Suprapubic skin (tissue), 4 donors: ENCODE measurements around the gene GRIK3. TPM values are rescaled to one million over a fixed set of nuclear protein-coding genes. Genes with fewer than 3 reads are reported as not detected.

Experiments
- DNase-seq, 2 donors: peaks; one replicate each; pipeline ENCODE4 v3.0.0-alpha.2; 2019; ENCODE audit warnings: low spot score in 2 of 2
- H3K27ac ChIP-seq: fragments of 200-600 bp; sonication (generic); one replicate; pipeline ENCODE4 v1.5.1; 2019
- H3K27me3 ChIP-seq: fragments of 200-600 bp; sonication (generic); one replicate; pipeline ENCODE4 v1.5.1; 2019
- H3K36me3 ChIP-seq: fragments of 200-600 bp; sonication (generic); one replicate; pipeline ENCODE4 v1.5.1; 2019
- H3K4me1 ChIP-seq: fragments of 200-600 bp; sonication (generic); one replicate; pipeline ENCODE4 v1.5.1; 2019
- H3K4me3 ChIP-seq: fragments of 200-600 bp; sonication (generic); one replicate; pipeline ENCODE4 v1.5.1; 2019; ENCODE audit warnings: mild to moderate bottlenecking
- H3K9me3 ChIP-seq: fragments of 200-600 bp; sonication (generic); one replicate; pipeline ENCODE4 v1.5.1; 2019
- EP300 ChIP-seq: sonication (generic); formaldehyde crosslinking; IDR thresholded peaks from one replicate; pipeline ENCODE4 v1.6.1; 2017; ENCODE audit warnings: antibody characterized with exemption
- POLR2A ChIP-seq, 2 donors: fragments of 450-650 bp; IDR thresholded peaks; one replicate each; pipeline ENCODE4 v1.6.1; 2017; ENCODE audit warnings: antibody characterized with exemption in 2 of 2, mild to moderate bottlenecking in 2 of 2, moderate library complexity in 2 of 2
- POLR2AphosphoS5 ChIP-seq, 3 donors: sonication (generic); formaldehyde crosslinking; IDR thresholded peaks; one replicate each; pipeline ENCODE4 v1.6.1; 2017; ENCODE audit warnings: antibody characterized with exemption in 3 of 3
- WGBS: methylation state at CpG from one replicate; pipeline ENCODE4 v1.1.5; 2018; 5-methylcytosine and 5-hydroxymethylcytosine counted together
- total RNA-seq, 4 donors: library from RNA; depleted of rRNA; stranded (reverse); fragments of >200 nt; gene quantifications; one replicate each; pipeline ENCODE4 v1.1.0, GENCODE V29; 2016
- TF ChIP-seq, protein P1 (sequence below), 2 donors: fragments of 200-600 bp in 1 of 2; fragments of 450-650 bp in 1 of 2; sonication (generic) in 1 of 2; IDR thresholded peaks; one replicate each; pipeline ENCODE4 v1.5.1; 2016 to 2019; ENCODE audit warnings: antibody characterized with exemption in 2 of 2, mild to moderate bottlenecking in 1 of 2, moderate library complexity in 1 of 2

Gene GRIK3
- total RNA-seq, 4 donors from 2014 or later = 0.18 to 0.64 (median 0.37) TPM

- Histone ChIP-seq H3K36me3 (no peaks in the 10 kb centered on the region), H3K27me3 (peaks cover 48% of the 10 kb centered on the region), H3K27ac (no peak overlapping the region), H3K4me1 (no peaks in the 10 kb centered on the region), H3K9me3 (no peaks in the 10 kb centered on the region), H3K4me3 (no peak overlapping the region)
- WGBS = 87% methylated on average over 2 of the region's 2 CpGs
- no peak for DNase-seq
- TF ChIP-seq POLR2AphosphoS5 (IDR thresholded peaks at IDR 0.05) (no peak), POLR2A (IDR thresholded peaks at IDR 0.05) (no peak), EP300 (no peak)
- TF ChIP-seq, protein P1, sequence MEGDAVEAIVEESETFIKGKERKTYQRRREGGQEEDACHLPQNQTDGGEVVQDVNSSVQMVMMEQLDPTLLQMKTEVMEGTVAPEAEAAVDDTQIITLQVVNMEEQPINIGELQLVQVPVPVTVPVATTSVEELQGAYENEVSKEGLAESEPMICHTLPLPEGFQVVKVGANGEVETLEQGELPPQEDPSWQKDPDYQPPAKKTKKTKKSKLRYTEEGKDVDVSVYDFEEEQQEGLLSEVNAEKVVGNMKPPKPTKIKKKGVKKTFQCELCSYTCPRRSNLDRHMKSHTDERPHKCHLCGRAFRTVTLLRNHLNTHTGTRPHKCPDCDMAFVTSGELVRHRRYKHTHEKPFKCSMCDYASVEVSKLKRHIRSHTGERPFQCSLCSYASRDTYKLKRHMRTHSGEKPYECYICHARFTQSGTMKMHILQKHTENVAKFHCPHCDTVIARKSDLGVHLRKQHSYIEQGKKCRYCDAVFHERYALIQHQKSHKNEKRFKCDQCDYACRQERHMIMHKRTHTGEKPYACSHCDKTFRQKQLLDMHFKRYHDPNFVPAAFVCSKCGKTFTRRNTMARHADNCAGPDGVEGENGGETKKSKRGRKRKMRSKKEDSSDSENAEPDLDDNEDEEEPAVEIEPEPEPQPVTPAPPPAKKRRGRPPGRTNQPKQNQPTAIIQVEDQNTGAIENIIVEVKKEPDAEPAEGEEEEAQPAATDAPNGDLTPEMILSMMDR (IDR thresholded peaks at IDR 0.05) = no peak
These were observed 194.8 kb downstream of the GRIK3 start for GRCh38 chr1:36839485-36839884.

GRCh38 chr1:36838888-36839287, 195.4 kb downstream of the GRIK3 start:
- H3K4me1 ChIP-seq = no peaks in the 10 kb centered on the region
- no peak for DNase-seq
- H3K9me3 ChIP-seq = no peaks in the 10 kb centered on the region
- WGBS = 37% methylated on average over 5 of the region's 8 CpGs
- no peak overlapping the region for H3K27ac ChIP-seq
- TF ChIP-seq POLR2AphosphoS5 (IDR thresholded peaks at IDR 0.05) (no peak), POLR2A (IDR thresholded peaks at IDR 0.05) (no peak), EP300 (no peak)
- TF ChIP-seq, protein P1 (IDR thresholded peaks at IDR 0.05) = no peak
- H3K4me3 ChIP-seq = no peak overlapping the region
- H3K36me3 ChIP-seq = no peaks in the 10 kb centered on the region
- peaks cover 43% of the 10 kb centered on the region for H3K27me3 ChIP-seq

DNA sequence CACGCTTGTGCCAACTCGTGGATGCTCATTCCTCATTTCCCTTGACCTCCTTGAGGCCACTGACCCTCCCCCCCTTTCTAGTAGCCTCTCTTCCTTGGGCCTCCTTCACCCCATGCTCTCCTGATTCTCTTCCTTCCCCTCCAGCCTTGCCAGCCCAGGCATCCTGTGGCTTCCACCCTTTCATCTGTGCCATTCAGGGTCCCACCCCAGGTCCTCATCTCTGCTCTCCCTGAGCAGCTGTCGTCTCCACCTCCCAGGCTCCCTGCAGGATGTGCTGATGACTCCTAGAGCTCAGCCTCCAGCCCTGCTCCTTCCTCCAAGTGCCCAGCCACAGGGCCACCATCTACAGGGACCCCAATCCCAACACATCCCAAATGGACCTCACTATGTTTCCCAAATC, 197.4 kb downstream of the GRIK3 start:
- TF ChIP-seq EP300 (no peak), POLR2A (IDR thresholded peaks at IDR 0.05) (no peak), POLR2AphosphoS5 (IDR thresholded peaks at IDR 0.05) (no peak)
- TF ChIP-seq, protein P1 (IDR thresholded peaks at IDR 0.05) = no peak
- Histone ChIP-seq H3K27ac (no peak overlapping the region), H3K36me3 (no peaks in the 10 kb centered on the region), H3K9me3 (no peaks in the 10 kb centered on the region), H3K4me3 (no peak overlapping the region), H3K4me1 (no peaks in the 10 kb centered on the region), H3K27me3 (peaks cover 41% of the 10 kb centered on the region)
- WGBS = 54% methylated on average over 3 of the region's 3 CpGs
- no peak for DNase-seq

DNA sequence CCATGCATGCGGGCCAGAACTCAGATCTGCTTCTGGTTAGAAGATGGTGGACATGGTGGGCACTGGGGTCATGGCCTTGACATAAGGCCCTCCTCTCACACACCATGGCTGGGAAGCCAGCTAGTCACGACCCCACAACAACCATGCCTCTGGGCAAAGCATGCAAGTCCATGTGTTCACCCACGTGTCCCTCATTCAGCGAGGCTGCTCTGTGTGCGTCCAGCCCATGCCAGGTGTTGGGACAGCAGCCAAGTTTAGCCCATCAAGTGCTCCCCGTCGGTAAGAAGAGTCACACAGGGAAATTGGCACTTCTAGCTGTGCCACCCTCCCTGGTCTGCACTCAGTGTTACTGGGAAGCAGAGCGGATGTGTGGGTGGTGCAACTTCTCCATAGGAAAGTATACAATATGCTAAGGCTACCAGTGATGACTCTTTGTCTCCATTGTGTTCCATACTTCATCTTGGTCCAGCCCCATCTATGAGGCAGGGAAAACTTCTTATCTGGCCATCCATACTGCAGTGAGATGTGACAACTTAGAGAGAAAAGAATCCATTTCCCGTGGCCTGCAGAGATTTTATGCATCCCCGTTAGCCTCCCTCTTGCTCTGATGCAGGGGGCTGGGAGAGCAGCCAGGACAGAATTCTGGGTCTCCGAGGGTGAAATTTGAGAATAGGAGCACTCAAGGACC, 198.0 kb downstream of the GRIK3 start:
- no peaks in the 10 kb centered on the region for H3K9me3 ChIP-seq
- H3K4me3 ChIP-seq = no peak overlapping the region
- H3K36me3 ChIP-seq = no peaks in the 10 kb centered on the region
- peaks cover 40% of the 10 kb centered on the region for H3K27me3 ChIP-seq
- no peaks in the 10 kb centered on the region for H3K4me1 ChIP-seq
- H3K27ac ChIP-seq = no peak overlapping the region
- no peak for TF ChIP-seq POLR2A (IDR thresholded peaks at IDR 0.05)
- no peak for TF ChIP-seq POLR2AphosphoS5 (IDR thresholded peaks at IDR 0.05)
- TF ChIP-seq EP300 = no peak
- TF ChIP-seq, protein P1 (IDR thresholded peaks at IDR 0.05) = no peak
- DNase-seq = no peak
- 45% methylated on average over 9 of the region's 11 CpGs for WGBS

GRCh38 chr1:36835696-36836095, 198.6 kb downstream of the GRIK3 start:
- no peaks in the 10 kb centered on the region for H3K4me1 ChIP-seq
- TF ChIP-seq, protein P1 (IDR thresholded peaks at IDR 0.05) = no peak
- TF ChIP-seq POLR2AphosphoS5 (IDR thresholded peaks at IDR 0.05) (no peak), POLR2A (IDR thresholded peaks at IDR 0.05) (no peak), EP300 (no peak)
- no peak for DNase-seq
- no peak overlapping the region for H3K27ac ChIP-seq
- 69% methylated on average over 4 of the region's 4 CpGs for WGBS
- H3K9me3 ChIP-seq = no peaks in the 10 kb centered on the region
- H3K4me3 ChIP-seq = no peak overlapping the region
- H3K36me3 ChIP-seq = no peaks in the 10 kb centered on the region
- peaks cover 42% of the 10 kb centered on the region for H3K27me3 ChIP-seq
